Stimulated activated naive CD8-positive, alpha-beta T cell treated with anti-CD3 and anti-CD28 coated beads, Interleukin-15, Interleukin-2, amounts not matched to agents 100 ng/mL and 50 ng/mL, for 24 hours (primary cell): ENCODE data around the gene PIKFYVE.
"Not testable (repeated sequence)": the region's sequence is repeated elsewhere in the genome, so short reads cannot be mapped to it uniquely, and the experiment has no call there.

Experiments used
- H3K27ac Mint-ChIP-seq: one replicate; pipeline ENCODE4 v1.8.0; 2021; ENCODE audit warnings: mild to moderate bottlenecking, mixed read lengths
- H3K27me3 Mint-ChIP-seq: one replicate; pipeline ENCODE4 v1.8.0; 2021; ENCODE audit warnings: mixed read lengths
- H3K36me3 Mint-ChIP-seq: one replicate; pipeline ENCODE4 v1.8.0; 2021; ENCODE audit warnings: low read depth, mixed read lengths
- H3K4me1 Mint-ChIP-seq: one replicate; pipeline ENCODE4 v1.8.0; 2021; ENCODE audit warnings: low read depth, mixed read lengths
- H3K4me3 Mint-ChIP-seq: one replicate; pipeline ENCODE4 v1.8.0; 2021; ENCODE audit warnings: mild to moderate bottlenecking, mixed read lengths
- H3K9me3 Mint-ChIP-seq: one replicate; pipeline ENCODE4 v1.8.0; 2021; ENCODE audit warnings: mixed read lengths

Gene PIKFYVE

GRCh38 chr2:208377344-208377860 is 111.3 kb downstream of the PIKFYVE start:
- not testable (repeated sequence) for H3K9me3 Mint-ChIP-seq, H3K4me1 Mint-ChIP-seq, H3K27me3 Mint-ChIP-seq, H3K27ac Mint-ChIP-seq, H3K4me3 Mint-ChIP-seq, H3K36me3 Mint-ChIP-seq

GRCh38 chr2:208379192-208379591 is 113.1 kb downstream of the PIKFYVE start:
- H3K4me3 Mint-ChIP-seq: no peak overlapping the region
- H3K9me3 Mint-ChIP-seq: no peaks in the 10 kb centered on the region
- no peaks in the 10 kb centered on the region for H3K36me3 Mint-ChIP-seq
- H3K27me3 Mint-ChIP-seq: peaks cover 13% of the 10 kb centered on the region
- H3K4me1 Mint-ChIP-seq: no peaks in the 10 kb centered on the region
- H3K27ac Mint-ChIP-seq: no peak overlapping the region

- H3K27ac Mint-ChIP-seq: no peak overlapping the region
- peaks cover 19% of the 10 kb centered on the region for H3K27me3 Mint-ChIP-seq
- no peaks in the 10 kb centered on the region for H3K36me3 Mint-ChIP-seq
Measured at GRCh38 chr2:208384637-208385036, 118.6 kb downstream of the PIKFYVE start.

GRCh38 chr2:208386541-208386940 is 120.5 kb downstream of the PIKFYVE start:
- peaks cover 19% of the 10 kb centered on the region for H3K27me3 Mint-ChIP-seq
- no peaks in the 10 kb centered on the region for H3K4me1 Mint-ChIP-seq
- no peak overlapping the region for H3K4me3 Mint-ChIP-seq
- H3K27ac Mint-ChIP-seq: no peak overlapping the region
- no peaks in the 10 kb centered on the region for H3K36me3 Mint-ChIP-seq
- no peaks in the 10 kb centered on the region for H3K9me3 Mint-ChIP-seq

More at GRCh38 chr2:208384637-208385036, 118.6 kb downstream of the PIKFYVE start:
- no peaks in the 10 kb centered on the region for H3K4me1 Mint-ChIP-seq
- no peak overlapping the region for H3K4me3 Mint-ChIP-seq
- no peaks in the 10 kb centered on the region for H3K9me3 Mint-ChIP-seq

- no peak overlapping the region for H3K27ac Mint-ChIP-seq
- no peaks in the 10 kb centered on the region for H3K36me3 Mint-ChIP-seq
- H3K4me3 Mint-ChIP-seq: no peak overlapping the region
- H3K4me1 Mint-ChIP-seq: no peaks in the 10 kb centered on the region
- H3K27me3 Mint-ChIP-seq: peaks cover 9% of the 10 kb centered on the region
- H3K9me3 Mint-ChIP-seq: peaks cover 10% of the 10 kb centered on the region
Measured at GRCh38 chr2:208389940-208390339, 123.9 kb downstream of the PIKFYVE start.

- Mint-ChIP-seq H3K4me3 (no peak overlapping the region), H3K4me1 (no peaks in the 10 kb centered on the region), H3K36me3 (no peaks in the 10 kb centered on the region), H3K27me3 (peaks cover 7% of the 10 kb centered on the region), H3K27ac (no peak overlapping the region), H3K9me3 (peaks cover 10% of the 10 kb centered on the region)
Measured at GRCh38 chr2:208392300-208392699, 126.2 kb downstream of the PIKFYVE start.

GRCh38 chr2:208396796-208397195 is 130.7 kb downstream of the PIKFYVE start:
- H3K9me3 Mint-ChIP-seq, H3K36me3 Mint-ChIP-seq, H3K27ac Mint-ChIP-seq, H3K4me3 Mint-ChIP-seq, H3K4me1 Mint-ChIP-seq: not testable (repeated sequence)
- H3K27me3 Mint-ChIP-seq: peaks cover 14% of the 10 kb centered on the region

- H3K4me1 Mint-ChIP-seq: no peaks in the 10 kb centered on the region
- H3K9me3 Mint-ChIP-seq: no peaks in the 10 kb centered on the region
- H3K36me3 Mint-ChIP-seq: no peaks in the 10 kb centered on the region
- no peak overlapping the region for H3K27ac Mint-ChIP-seq
- no peak overlapping the region for H3K4me3 Mint-ChIP-seq
- peaks cover 37% of the 10 kb centered on the region for H3K27me3 Mint-ChIP-seq
Measured at GRCh38 chr2:208399201-208399600, 133.1 kb downstream of the PIKFYVE start.

GRCh38 chr2:208406474-208407451 is 140.7 kb downstream of the PIKFYVE start, which contains the start of gene PTH2R:
PTH2R (plus strand) TSS chr2:208406792; CDS start chr2:208407044, 252 bp downstream.
- Mint-ChIP-seq H3K4me1 (peaks cover 12% of the 10 kb centered on the region), H3K36me3 (no peaks in the 10 kb centered on the region), H3K4me3 (peak within 1 kb of the TSS; percentile 35), H3K9me3 (no peaks in the 10 kb centered on the region), H3K27ac (no peak within 1 kb of the TSS), H3K27me3 (peaks cover 81% of the 10 kb centered on the region)

GRCh38 chr2:208407667-208408066 is 141.6 kb downstream of the PIKFYVE start:
- no peak overlapping the region for H3K27ac Mint-ChIP-seq
- H3K27me3 Mint-ChIP-seq: peaks cover 77% of the 10 kb centered on the region
- H3K4me1 Mint-ChIP-seq: peaks cover 12% of the 10 kb centered on the region
- H3K9me3 Mint-ChIP-seq: no peaks in the 10 kb centered on the region
- H3K36me3 Mint-ChIP-seq: no peaks in the 10 kb centered on the region
- no peak overlapping the region for H3K4me3 Mint-ChIP-seq
